ENCODE results near the gene IGFL4.

IGFL4 gene

GRCh38 chr19:46018729-46019251 is 22.0 kb downstream of the IGFL4 start:
- DNase-seq = no peak

GRCh38 chr19:46017874-46018675 is 22.7 kb downstream of the IGFL4 start:
- no peak for DNase-seq

GRCh38 chr19:46017095-46017429 is 23.7 kb downstream of the IGFL4 start:
- no peak for DNase-seq

GRCh38 chr19:46016426-46017094 is 24.2 kb downstream of the IGFL4 start:
- DNase-seq = peak; percentile 69

- peak; percentile 27 for DNase-seq
Observed at GRCh38 chr19:46015687-46016425, 24.9 kb downstream of the IGFL4 start.

GRCh38 chr19:46014941-46015686 is 25.7 kb downstream of the IGFL4 start:
- peak; percentile 49 for DNase-seq

GRCh38 chr19:46014534-46014933 is 26.3 kb downstream of the IGFL4 start:
- no peak for DNase-seq

- peak; percentile 57 for DNase-seq
Observed at GRCh38 chr19:46009530-46010510, 31.0 kb downstream of the IGFL4 start.

GRCh38 chr19:46006411-46006810 is 34.4 kb downstream of the IGFL4 start:
- DNase-seq = no peak

- no peak for DNase-seq
Observed at GRCh38 chr19:46002678-46003275, 38.0 kb downstream of the IGFL4 start.

- DNase-seq = peak; percentile 75
Observed at GRCh38 chr19:46000491-46001246, 40.1 kb downstream of the IGFL4 start.

- DNase-seq = no peak
Observed at GRCh38 chr19:45999653-46000121, 41.1 kb downstream of the IGFL4 start.

GRCh38 chr19:45998834-45999233 is 42.0 kb downstream of the IGFL4 start:
- no peak for DNase-seq

GRCh38 chr19:45996933-45997332 is 43.9 kb downstream of the IGFL4 start:
- no peak for DNase-seq

GRCh38 chr19:45995715-45996385 is 45.0 kb downstream of the IGFL4 start:
- DNase-seq = no peak

GRCh38 chr19:45994998-45995714 is 45.6 kb downstream of the IGFL4 start, which contains the start of gene CCDC61:
Gene CCDC61 (plus strand): TSS chr19:45995467. CDS start chr19:46003019, 7,552 bp downstream.
- peak; percentile 96 for DNase-seq

GRCh38 chr19:45994456-45994997 is 46.3 kb downstream of the IGFL4 start:
- no peak for DNase-seq

GRCh38 chr19:45990113-45990728 is 50.6 kb downstream of the IGFL4 start:
- DNase-seq = no peak

Measured in activated T-cell treated with anti-CD3 and anti-CD28 coated beads for 4 hours (primary cell).